HG03060 (cell line): ENCODE measurements around the gene ZBTB46.
A peak's percentile ranks its signal among the peaks of the same experiment; 100 is the strongest.
"Not testable (repeated sequence)": the region's sequence is repeated elsewhere in the genome, so short reads cannot be mapped to it uniquely, and the experiment has no call there.

ENCODE experiments used
- ATAC-seq: cut with Tn5 transposase; IDR thresholded peaks from one replicate; pipeline ENCODE4 v1.9.1; 2021; ENCODE audit warnings: low read depth, moderate number of reproducible peaks; ENCODE audit not compliant: unreplicated experiment

ZBTB46 gene, protein sequence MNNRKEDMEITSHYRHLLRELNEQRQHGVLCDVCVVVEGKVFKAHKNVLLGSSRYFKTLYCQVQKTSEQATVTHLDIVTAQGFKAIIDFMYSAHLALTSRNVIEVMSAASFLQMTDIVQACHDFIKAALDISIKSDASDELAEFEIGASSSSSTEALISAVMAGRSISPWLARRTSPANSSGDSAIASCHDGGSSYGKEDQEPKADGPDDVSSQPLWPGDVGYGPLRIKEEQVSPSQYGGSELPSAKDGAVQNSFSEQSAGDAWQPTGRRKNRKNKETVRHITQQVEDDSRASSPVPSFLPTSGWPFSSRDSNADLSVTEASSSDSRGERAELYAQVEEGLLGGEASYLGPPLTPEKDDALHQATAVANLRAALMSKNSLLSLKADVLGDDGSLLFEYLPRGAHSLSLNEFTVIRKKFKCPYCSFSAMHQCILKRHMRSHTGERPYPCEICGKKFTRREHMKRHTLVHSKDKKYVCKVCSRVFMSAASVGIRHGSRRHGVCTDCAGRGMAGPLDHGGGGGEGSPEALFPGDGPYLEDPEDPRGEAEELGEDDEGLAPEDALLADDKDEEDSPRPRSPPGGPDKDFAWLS

DNA sequence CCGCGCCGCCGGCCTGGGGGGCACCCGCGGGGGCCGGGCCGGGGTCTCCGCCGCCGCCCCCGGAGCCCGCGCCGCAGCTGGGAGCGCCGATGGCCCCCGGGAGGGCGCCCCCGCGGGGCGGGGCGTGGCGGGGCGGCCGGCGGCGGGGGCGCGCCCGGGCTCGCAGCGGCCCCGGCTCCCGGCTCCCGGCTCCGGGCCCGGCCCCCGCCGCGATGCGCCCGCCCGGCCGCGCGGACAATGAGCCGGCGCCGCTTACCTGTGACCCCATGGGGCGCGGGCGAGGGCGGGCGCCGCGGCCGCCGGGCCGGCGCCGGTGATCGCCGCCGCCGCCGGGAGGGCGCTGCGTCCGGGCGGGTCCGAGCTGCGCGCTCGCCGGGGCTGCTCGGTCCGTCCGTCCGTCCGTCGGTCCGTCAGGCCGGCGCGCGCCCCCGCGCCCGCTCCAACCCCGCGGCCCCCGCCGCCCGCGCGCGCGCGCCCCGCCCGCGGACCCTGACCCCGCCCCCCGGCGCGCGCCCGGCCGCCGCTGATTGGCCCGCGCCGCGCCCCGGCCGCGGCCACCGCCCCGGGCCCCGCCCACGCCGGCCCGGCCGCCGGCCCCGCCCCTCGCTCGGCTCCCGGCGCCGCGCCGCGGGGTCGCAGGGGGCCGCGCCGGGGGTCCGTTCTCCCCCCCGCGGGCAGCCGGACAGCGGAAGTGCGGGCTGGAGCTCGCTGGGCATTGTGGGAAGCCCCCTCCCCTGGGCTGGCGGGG lies at the start of gene ZBTB46:
TSS of gene ZBTB46 (minus strand) at position 424 of the 748 bp plus-strand sequence. CDS start 40,507 bp downstream, outside the sequence.
- no peak for ATAC-seq

DNA sequence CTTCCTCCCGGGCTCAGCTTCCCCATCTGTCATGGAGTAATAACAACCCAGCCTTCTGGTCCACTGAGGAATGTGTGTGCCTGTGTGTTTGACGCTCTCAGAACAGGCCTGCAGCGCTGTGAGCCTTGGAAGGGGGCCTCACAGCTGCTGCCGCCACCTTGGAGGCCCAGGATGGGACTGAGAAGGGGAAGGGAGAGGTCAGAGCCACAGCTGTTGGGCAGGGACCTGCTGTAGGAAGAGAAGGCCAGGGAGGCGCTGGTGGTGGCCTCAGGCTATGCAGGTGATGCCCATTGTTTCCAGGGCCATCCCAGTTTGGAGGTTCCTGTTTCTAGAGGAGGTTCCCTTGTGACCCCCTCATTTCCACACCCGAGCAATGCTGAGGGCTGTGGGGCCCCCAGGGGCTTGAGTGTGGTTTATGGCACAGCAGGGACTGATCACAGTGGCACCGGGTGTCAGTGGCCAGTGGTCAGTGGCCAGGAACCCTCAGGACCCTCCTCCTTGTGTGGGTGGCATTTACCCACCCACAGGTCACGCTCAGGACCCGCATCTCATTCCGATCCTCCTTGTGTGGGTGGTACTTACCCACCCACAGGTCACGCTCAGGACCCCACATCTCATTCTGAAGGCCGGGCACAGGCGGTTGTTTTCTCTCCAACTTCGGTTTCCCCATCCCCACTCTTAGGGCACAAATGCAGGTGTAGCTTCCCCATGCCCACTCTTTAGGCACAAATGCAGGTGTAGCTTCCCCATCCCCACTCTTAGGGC lies 48.0 kb upstream of the ZBTB46 start:
- ATAC-seq, result no peak

DNA sequence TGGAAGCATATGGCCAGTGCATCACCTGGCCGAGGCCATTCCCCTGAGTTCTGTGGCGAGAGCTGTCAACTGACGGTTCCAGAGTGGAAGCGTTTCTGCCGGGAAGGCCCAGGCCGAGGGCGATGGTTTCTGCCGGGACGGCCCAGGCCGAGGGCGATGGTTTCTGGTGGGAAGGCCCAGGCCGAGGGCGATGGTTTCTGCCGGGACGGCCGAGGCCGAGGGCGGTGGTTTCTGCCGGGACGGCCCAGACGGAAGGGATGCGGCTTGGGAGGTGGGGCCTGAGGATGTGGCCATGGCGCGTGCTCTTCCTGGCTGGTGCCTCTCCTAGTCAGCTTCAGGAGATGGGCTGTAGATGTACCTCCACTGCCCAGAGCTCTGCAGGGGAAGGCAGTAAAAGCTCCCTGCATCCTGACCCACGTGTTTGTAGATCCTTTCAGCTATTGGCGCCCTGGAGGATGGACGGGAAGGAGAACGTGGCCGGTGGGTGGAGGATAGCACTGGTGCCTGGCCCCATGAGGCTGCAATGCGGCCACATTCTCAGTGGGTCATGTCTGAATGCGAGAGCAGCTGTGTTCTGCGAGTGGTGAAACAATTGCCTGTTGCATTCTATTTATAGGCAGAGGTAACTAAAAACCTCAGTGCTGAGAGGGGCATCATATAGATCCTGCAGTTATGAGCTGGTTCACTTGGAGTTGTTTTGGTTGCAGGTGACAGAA lies 46.8 kb upstream of the ZBTB46 start:
- ATAC-seq, result no peak

DNA sequence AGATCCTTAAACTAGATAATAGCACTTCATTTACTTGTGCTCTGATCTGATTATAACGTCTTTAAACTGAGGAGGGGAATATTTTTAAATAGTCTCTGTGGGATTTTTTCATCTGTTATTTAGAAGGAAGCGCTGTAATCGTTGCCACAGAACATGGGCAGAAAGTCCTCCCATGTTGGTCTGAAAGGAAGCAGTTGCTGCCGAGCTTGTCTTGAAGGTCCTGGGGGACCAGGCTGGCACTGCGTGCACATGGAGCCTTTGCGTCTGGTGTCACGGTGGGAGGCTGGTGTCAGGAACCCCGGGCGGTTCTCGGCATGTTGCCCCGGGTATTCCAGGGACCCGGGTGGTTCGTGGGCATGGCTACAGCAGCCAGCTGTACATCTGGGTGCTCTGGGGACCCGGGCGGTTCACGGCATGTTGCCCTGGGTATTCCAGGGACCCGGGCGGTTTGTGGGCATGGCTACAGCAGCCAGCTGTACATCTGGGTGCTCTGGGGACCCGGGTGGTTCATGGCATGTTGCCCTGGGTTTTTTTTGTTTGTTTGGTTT lies 45.5 kb upstream of the ZBTB46 start:
- no peak for ATAC-seq

DNA sequence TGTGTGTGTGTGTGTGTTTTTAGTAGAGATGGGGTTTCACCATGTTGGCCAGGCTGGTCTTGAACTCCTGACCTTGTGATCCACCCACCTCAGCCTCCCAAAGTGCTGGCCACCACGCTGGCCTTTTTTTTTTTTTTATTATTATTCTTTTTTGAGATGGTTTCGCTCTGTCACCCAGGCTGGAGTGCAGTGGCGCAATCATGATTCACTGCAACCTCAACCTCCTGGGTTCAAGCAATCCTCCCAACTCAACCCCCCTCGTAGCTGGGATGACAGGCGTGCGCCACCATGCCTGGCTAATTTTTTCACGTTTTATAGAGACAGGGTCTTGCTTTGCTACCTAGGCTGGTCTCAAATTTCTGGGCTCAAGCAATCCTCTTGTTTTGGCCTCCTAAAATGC lies 43.2 kb upstream of the ZBTB46 start:
- ATAC-seq, result not testable (repeated sequence)

DNA sequence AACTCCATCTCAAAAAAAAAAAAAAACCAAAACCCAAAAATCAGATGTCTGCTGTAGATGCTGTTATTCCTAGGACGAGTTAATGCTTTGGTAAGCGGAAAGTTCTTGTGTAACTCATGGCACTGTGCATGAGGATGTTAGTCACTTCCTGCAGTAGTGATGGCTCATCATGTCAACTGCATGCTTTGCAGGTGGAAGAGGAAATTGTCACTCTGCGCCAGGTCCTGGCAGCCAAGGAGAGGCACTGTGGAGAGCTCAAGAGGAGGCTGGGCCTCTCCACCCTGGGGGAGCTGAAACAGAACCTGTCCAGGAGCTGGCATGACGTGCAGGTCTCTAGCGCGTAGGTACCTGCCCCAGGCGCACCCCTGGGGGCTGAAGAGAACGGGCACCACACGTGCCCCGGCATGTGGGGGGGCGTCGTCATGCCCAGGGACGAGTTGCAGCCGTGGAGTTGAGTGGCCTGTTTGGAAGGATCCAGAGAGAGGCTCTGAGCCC lies 42.5 kb upstream of the ZBTB46 start:
- no peak for ATAC-seq

DNA sequence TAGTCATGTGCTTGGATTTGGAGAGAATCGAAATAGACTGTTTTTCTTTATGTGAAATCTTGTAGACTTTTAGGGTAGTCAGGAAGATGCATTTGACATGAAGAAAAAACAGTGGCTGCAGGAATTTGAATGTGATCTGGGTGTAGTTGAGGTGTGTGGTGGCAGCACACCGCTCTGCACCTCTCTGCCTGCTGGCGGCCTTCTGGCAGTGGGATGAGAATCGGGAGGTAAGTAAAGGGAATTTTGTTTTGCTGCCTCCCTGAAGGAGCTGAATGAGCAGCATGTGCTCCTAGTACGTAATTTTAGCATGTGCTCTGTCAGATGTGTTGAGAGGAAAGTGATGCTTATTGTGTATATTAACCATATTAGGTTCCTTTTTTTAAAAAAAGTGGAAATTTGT lies 37.2 kb upstream of the ZBTB46 start:
- no peak for ATAC-seq

DNA sequence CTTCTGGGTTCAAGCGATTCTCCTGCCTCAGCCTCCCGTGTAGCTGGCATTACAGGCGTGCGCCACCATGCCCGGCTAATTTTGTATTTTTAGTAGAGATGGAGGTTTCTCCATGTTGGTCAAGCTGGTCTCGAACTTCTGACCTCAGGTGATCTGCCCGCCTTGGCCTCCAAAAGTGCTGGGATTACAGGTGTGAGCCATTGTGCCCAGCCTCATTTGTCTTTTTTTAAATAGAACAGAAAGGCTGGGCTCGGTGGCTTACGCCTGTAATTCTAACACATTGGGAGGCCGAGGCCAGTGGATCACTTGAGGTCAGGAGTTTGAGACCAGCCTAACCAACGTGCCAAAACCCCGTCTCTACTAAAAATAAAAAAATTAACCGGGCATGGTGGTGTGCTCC lies 36.0 kb upstream of the ZBTB46 start:
- not testable (repeated sequence) for ATAC-seq

DNA sequence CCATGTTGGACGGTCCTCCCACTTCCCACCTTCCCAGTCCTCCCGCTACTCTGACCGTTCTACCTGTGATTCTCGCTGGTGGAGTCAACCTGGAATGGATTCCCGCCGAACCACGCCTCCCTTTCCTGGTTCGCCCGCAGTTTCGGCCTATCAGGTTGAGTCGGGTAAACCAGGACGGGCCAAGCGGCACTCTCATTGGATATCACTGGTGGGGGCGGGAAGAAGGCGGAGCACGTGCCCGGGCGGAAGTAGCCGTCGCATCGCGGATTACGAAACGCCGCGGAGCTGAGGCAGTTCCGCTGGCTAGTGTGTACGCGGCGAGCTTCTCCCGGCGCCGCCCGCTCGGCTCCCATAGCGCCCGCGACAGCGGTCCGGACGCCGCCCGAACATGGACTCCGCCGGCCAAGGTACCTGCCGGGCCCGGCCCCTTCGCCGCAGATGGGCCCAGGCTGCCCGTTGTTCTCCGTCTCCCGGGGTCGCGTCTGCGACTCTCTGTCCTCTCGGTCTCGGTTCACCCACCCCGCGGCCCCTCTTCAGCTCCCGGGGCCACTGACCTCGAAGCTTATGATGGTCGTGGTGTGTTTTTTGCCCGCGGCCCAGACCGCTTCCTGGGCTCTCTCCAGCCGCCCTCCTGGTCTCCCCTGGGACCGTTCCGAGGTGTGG lies 34.0 kb upstream of the ZBTB46 start, which contains the start of gene TPD52L2:
TSS of gene TPD52L2 (plus strand) at position 293 of the 663 bp plus-strand sequence. CDS start at position 389, 96 bp downstream.
- ATAC-seq, result peak; percentile 49

DNA sequence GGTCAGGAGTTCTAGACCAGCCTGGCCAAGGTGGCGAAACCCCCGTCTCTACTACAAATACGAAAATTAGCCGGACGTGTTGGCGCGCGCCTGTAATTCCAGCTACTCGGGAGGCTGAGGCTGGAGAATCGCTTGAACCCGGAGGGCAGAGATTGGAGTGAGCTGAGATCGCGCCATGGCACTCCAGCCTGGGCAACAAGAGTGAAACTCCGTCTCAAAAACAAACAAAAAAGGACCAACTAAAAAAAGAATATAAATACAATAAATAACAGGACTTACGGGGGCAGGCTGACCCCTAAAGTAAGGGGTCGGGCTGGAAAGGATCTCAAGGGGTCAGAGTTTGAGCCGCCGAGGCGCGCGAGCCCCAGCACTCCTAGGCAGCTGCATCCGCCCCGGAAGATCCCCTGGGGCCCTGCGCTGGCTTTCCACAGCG lies 33.5 kb upstream of the ZBTB46 start:
- ATAC-seq, result no peak

DNA sequence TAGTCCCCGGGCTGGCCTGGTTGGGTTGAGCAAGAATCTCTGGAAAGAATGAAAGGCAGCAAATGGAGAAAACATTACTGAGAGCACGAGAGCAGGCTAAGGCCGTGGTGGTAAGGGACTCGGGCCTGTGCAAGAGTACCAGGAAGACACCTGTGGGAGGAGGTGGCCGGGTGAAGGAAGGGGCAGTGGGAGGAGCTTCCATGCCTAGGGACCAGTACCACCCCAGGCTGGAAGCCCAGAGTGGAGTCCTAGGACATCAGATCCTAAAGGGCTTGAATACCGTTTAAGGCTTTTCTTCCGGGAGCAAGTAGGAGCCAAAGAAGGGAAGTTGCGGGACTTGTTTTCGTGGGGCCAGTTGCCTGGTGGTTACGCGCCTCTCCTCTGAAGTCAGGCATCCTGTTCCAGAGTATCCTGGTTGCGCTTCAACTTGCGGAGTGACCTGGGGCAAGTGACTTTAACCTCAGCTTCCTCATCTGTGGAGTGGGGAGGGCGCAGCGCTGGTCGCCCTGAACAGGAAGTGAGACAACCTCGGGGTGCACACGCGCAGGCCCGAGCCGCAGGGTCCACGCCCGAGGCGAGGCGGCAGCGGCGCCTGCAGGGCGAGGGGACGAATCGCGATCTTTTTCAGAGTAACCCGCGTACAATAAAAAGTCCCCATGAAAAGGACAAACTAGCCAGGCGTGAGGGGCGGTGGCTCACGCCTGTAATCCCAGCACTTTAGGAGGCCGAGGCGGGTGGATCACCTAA lies 32.9 kb upstream of the ZBTB46 start:
- ATAC-seq, result no peak

DNA sequence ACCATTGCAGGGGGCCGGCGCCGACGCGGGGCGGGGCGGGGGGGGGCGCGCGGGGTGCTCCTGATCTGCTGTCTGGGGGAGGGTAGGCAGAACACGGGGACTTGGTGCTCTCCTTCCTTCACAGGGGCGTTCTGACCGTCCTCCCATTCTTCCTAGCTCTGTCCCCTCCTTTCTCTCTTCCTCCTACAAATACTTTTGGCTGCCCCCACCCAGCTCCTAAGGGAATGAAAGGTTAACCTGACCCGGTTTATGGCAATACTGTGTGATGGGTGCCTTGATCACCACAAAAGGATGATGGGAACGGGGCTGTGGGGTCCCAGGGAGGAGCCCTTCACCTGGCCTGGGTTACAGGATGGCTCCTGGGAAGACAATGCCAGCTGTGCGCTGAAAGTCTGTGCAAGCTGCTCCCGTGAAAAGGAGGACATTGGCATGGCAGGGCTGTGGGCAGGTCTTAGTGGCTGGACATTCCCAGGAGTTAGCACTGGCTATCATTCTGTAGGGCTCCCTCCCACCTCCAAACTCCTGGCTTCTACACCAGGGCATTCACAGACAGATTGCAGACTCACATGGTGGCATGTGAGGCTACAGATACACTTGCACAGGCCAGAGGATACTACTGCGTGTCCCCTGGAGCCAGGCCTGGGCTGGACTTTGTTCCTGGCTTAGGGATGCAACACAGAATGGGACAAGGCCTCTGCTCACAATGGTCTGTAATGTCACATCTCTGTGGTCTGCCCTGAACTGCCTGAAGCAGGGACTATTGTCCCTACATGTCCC lies 32.1 kb upstream of the ZBTB46 start:
- ATAC-seq, result no peak

DNA sequence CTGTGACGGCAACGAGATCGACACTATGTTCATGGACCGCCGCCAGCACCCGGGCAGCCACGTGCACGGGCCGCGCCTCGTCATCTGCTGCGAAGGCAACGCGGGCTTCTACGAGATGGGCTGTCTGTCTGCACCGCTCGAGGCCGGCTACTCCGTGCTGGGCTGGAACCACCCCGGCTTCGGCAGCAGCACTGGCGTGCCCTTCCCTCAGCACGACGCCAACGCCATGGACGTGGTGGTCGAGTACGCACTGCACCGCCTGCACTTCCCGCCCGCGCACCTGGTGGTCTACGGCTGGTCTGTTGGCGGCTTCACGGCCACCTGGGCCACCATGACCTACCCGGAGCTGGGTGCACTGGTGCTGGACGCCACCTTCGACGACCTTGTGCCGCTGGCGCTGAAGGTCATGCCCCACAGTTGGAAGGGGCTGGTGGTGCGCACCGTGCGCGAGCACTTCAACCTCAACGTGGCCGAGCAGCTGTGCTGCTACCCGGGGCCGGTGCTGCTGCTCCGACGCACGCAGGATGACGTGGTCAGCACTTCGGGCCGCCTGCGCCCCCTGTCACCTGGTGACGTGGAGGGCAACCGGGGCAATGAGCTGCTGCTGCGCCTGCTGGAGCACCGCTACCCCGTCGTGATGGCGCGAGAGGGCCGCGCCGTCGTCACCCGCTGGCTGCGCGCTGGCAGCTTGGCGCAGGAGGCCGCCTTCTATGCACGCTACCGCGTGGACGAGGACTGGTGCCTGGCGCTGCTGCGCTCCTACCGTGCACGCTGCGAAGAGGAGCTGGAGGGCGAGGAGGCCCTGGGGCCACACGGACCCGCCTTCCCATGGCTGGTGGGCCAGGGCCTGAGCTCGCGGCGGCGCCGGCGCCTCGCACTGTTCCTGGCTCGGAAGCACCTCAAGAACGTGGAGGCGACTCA lies 31.2 kb upstream of the ZBTB46 start:
- no peak for ATAC-seq

DNA sequence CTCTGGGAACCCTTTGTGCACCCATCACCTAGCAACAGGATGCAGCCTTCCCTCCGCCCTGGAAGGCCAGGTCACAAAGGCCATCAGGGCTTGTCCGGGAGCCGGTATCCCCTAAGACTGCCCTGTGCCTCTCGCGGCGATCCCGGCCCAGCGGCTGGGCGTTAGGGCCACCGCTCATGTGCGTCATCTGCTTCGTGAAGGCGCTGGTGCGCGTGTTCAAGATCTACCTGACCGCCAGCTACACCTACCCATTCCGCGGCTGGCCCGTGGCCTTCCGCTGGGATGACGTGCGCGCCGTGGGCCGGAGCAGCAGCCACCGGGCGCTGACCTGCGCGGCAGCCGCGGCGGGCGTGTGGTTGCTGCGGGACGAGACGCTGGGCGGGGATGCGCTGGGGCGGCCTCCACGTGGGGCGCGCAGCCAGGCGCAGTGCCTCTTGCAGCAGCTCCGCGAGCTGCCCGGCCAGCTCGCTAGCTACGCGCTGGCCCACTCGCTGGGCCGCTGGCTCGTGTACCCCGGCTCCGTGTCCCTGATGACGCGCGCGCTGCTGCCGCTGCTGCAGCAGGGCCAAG lies 30.4 kb upstream of the ZBTB46 start, which contains the start of gene ABHD16B:
TSS of gene ABHD16B (plus strand) at position 134 of the 570 bp plus-strand sequence. CDS start at position 177, 43 bp downstream.
- ATAC-seq, result no peak

DNA sequence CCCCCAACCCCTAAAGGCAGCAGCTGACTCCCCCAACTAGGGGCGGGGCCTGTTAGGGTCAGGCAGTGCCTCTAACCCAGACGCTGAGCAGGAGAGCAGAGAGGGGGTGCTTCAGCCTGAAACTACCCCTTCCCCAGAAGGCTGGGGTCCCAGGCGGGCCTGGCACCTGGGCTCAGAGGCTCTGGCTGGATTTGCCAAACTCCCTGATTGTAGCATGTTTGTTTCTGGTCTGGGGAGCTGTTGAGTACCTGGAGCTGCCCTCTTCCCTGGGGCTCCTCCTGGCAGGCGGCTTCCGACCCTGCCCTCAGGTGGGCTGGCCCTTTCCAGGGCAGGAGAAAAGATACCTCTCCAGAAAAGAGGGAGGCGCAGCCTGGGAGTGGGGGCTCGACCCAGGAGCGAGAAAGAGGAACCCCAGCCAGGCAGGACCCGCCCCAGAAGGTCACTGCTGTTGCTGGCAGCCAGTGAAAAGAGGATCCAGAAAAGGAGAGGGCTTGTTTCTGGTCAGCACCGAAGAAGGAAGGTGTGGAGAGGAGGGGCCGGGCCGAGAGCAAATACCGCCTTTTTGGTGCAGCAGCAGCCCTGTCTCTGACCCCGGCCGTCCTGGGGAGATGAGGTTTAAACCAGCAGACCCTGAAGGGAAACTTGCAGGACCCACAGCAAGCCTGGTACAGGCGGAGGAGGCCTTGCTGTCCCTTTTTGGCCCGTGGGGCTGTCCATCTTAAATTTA lies 29.4 kb upstream of the ZBTB46 start:
- ATAC-seq, result no peak
